Measurements from ENCODE around the gene GDI2.
"Not testable (repeated sequence)": the region's sequence is repeated elsewhere in the genome, so short reads cannot be mapped to it uniquely, and the experiment has no call there.

GDI2 gene

DNA sequence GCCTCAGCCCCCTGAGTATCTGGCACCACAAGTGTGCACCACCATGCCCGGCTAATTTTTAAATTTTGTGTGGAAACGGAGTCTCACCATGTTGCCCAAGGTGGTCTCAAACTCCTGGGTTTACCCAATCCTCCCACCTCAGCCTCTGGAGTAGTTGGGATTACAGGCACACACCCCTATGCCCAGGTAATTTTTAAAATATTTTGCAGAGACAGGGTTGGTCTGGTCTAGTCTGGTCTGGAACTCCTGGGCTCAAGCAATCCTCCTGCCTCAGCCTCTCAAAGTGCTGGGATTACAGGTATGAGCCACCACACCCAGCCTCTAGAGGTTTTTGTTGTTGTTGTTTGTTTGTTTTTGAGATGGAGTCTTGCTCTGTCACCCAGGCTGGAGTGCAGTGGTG lies 22.9 kb upstream of the GDI2 start:
- DNase-seq; H3K36me3 ChIP-seq (ENCODE audit: control insufficient read depth in 4 of 4, insufficient read depth in 4 of 4, low read length in 3 of 4); H3K4me3 ChIP-seq (ENCODE audit: control insufficient read depth in 1 of 7, extremely low read depth in 1 of 7, insufficient read depth in 4 of 7, low read depth in 2 of 7, low read length in 6 of 7); H3K27ac ChIP-seq (ENCODE audit: insufficient read depth in 1 of 2, low read depth in 1 of 2, low read length in 2 of 2, poor library complexity in 1 of 2, severe bottlenecking in 2 of 2); CTCF ChIA-PET; H3K27me3 ChIP-seq (replicated peaks in 2 of 5; ENCODE audit: control insufficient read depth in 4 of 5, insufficient read depth in 5 of 5, low read length in 4 of 5); H3K4me1 ChIP-seq (ENCODE audit: control extremely low read depth in 1 of 4, control insufficient read depth in 4 of 4, insufficient read depth in 4 of 4, low read length in 3 of 4); POLR2A ChIA-PET; H3K9me3 ChIP-seq (ENCODE audit: control extremely low read depth in 1 of 5, control insufficient read depth in 4 of 5, insufficient read depth in 2 of 5, low read depth in 1 of 5, low read length in 4 of 5): not testable (repeated sequence)
- WGBS (ENCODE audit: insufficient coverage): 100% methylated on average over 2 of the region's 2 CpGs

DNA sequence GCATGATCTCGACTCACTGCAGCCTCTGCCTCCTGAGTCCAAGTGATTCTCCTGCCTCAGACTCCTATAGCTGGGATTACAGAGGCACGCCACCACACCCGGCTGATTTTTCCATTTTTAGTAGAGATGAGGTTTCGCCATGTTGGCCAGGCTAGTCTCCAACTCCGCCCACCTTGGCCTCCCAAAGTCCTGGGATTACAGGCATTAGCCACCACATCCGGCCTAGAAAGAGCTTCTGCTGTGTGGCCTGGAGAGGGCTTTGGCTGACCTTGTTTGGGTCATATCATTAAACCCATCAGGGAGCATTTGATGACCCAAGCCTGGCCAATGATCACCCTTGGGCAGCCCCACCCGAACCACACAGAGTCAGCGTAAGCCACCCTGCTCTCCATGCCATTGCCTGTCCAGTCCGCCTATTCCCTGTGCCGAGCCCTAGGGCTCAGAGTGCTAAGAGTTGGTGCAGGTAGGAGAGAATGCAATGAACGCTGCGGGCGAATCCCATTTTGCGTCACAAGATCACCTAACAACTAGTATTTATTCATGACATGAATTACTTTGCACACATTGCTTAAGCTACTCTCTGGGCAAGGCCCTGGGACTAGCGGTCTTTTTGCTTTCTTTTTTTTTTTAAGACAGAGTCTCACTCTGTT lies 22.3 kb upstream of the GDI2 start:
- H3K36me3 ChIP-seq (ENCODE audit: control insufficient read depth in 4 of 4, insufficient read depth in 4 of 4, low read length in 3 of 4): no peaks in the 10 kb centered on the region
- H3K4me3 ChIP-seq (ENCODE audit: control insufficient read depth in 1 of 7, extremely low read depth in 1 of 7, insufficient read depth in 4 of 7, low read depth in 2 of 7, low read length in 6 of 7): no peak overlapping the region
- WGBS (ENCODE audit: insufficient coverage): 98% methylated on average over 13 of the region's 15 CpGs
- no peaks in the 10 kb centered on the region for H3K9me3 ChIP-seq (ENCODE audit: control extremely low read depth in 1 of 5, control insufficient read depth in 4 of 5, insufficient read depth in 2 of 5, low read depth in 1 of 5, low read length in 4 of 5)
- ChIA-PET CTCF (no interaction called here), POLR2A (no interaction called here)
- peaks cover 0 to 4% (median 0%) of the 10 kb centered on the region in 4 experiments for H3K4me1 ChIP-seq (ENCODE audit: control extremely low read depth in 1 of 4, control insufficient read depth in 4 of 4, insufficient read depth in 4 of 4, low read length in 3 of 4)
- no peak overlapping the region for H3K27ac ChIP-seq (ENCODE audit: insufficient read depth in 1 of 2, low read depth in 1 of 2, low read length in 2 of 2, poor library complexity in 1 of 2, severe bottlenecking in 2 of 2)
- no peak for DNase-seq
- H3K27me3 ChIP-seq (replicated peaks in 2 of 5; ENCODE audit: control insufficient read depth in 4 of 5, insufficient read depth in 5 of 5, low read length in 4 of 5): peaks cover 0 to 1% (median 0%) of the 10 kb centered on the region in 5 experiments

DNA sequence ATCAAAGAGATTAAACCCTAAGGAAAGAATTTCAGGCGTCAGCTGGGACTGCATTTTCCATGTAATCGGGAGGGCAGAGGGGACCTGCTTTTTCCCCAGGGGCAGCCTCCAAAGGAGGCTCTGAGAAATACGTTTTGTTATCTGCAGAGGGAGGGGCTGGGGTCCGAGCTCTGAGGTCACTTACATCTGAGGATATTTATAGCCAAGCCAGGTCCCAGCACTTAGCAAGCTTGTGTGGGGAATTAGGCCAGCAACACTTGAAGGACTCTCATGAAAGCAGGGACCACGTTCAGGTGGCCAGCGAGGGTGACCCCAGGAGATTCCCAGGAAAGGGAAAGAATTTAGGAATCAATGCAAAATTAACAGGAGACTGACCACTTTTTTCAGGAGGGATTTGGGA lies 20.6 kb upstream of the GDI2 start:
- ChIA-PET POLR2A (no interaction called here), CTCF (interaction anchor here (1.5 kb wide), 1 partner anchor 11 kb away, joined by 3 read pairs; no protein-coding TSS in a partner anchor)
- no peaks in the 10 kb centered on the region for H3K4me1 ChIP-seq (ENCODE audit: control extremely low read depth in 1 of 4, control insufficient read depth in 4 of 4, insufficient read depth in 4 of 4, low read length in 3 of 4)
- no peak for DNase-seq
- WGBS (ENCODE audit: insufficient coverage): 90% methylated on average over 6 of the region's 6 CpGs
- H3K27ac ChIP-seq (ENCODE audit: insufficient read depth in 1 of 2, low read depth in 1 of 2, low read length in 2 of 2, poor library complexity in 1 of 2, severe bottlenecking in 2 of 2): no peak overlapping the region
- H3K36me3 ChIP-seq (ENCODE audit: control insufficient read depth in 4 of 4, insufficient read depth in 4 of 4, low read length in 3 of 4): no peaks in the 10 kb centered on the region
- no peaks in the 10 kb centered on the region for H3K9me3 ChIP-seq (ENCODE audit: control extremely low read depth in 1 of 5, control insufficient read depth in 4 of 5, insufficient read depth in 2 of 5, low read depth in 1 of 5, low read length in 4 of 5)
- no peak overlapping the region for H3K4me3 ChIP-seq (ENCODE audit: control insufficient read depth in 1 of 7, extremely low read depth in 1 of 7, insufficient read depth in 4 of 7, low read depth in 2 of 7, low read length in 6 of 7)
- H3K27me3 ChIP-seq (replicated peaks in 2 of 5; ENCODE audit: control insufficient read depth in 4 of 5, insufficient read depth in 5 of 5, low read length in 4 of 5): peaks cover 0 to 1% (median 0%) of the 10 kb centered on the region in 5 experiments

DNA sequence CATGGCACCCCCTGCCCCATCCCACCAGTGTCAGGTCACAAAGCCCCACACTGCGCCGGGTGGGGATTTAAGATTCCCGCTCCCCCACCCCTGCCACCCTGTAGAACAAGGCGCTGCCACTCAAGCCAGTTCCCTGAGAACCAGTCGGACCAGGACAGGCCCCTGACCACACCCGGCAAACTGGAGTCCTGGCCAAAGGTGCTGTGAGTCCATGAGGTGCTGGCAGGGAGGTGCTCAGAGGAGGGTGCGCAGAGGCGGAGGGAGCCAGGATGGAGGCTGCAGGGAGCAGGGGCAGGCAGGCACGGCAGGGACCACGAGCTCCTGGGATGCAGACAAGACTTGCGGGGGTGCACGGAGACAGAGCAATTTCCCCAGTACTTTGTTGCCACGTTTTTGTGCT lies 19.7 kb upstream of the GDI2 start:
- H3K27ac ChIP-seq (ENCODE audit: insufficient read depth in 1 of 2, low read depth in 1 of 2, low read length in 2 of 2, poor library complexity in 1 of 2, severe bottlenecking in 2 of 2): no peak overlapping the region
- POLR2A ChIA-PET: no interaction called here
- no peaks in the 10 kb centered on the region for H3K4me1 ChIP-seq (ENCODE audit: control extremely low read depth in 1 of 4, control insufficient read depth in 4 of 4, insufficient read depth in 4 of 4, low read length in 3 of 4)
- H3K4me3 ChIP-seq (ENCODE audit: control insufficient read depth in 1 of 7, extremely low read depth in 1 of 7, insufficient read depth in 4 of 7, low read depth in 2 of 7, low read length in 6 of 7): no peak overlapping the region
- H3K9me3 ChIP-seq (ENCODE audit: control extremely low read depth in 1 of 5, control insufficient read depth in 4 of 5, insufficient read depth in 2 of 5, low read depth in 1 of 5, low read length in 4 of 5): no peaks in the 10 kb centered on the region
- CTCF ChIA-PET: interaction anchor here (1.5 kb wide), 1 partner anchor 10 kb away, joined by 3 read pairs; no protein-coding TSS in a partner anchor
- DNase-seq: no peak
- H3K27me3 ChIP-seq (replicated peaks in 2 of 5; ENCODE audit: control insufficient read depth in 4 of 5, insufficient read depth in 5 of 5, low read length in 4 of 5): peaks cover 0 to 1% (median 0%) of the 10 kb centered on the region in 5 experiments
- 88% methylated on average over 11 of the region's 13 CpGs for WGBS (ENCODE audit: insufficient coverage)
- no peaks in the 10 kb centered on the region for H3K36me3 ChIP-seq (ENCODE audit: control insufficient read depth in 4 of 4, insufficient read depth in 4 of 4, low read length in 3 of 4)

DNA sequence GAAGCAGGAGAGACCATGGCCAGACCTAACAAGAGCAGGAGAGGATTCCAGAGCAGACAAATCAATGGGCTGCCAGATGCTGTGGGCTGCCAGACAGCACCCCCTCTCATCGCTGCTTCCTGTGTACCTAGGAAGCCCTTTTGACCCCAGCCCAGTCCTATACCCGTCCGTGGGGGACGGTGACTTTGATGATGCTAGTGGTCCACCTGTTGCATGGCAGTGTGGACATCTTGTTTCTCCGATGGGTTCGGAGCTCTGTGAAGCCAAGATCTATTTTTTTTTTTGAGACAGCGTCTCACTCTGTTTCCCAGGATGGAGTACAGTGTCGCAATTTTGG lies 18.2 kb upstream of the GDI2 start:
- ChIA-PET POLR2A (no interaction called here), CTCF (interaction anchor here (1.0 kb wide), 1 partner anchor 57 kb away, joined by 3 read pairs; no protein-coding TSS in a partner anchor)
- DNase-seq: no peak
- Histone ChIP-seq H3K27me3 (replicated peaks in 2 of 5; ENCODE audit: control insufficient read depth in 4 of 5, insufficient read depth in 5 of 5, low read length in 4 of 5) (peaks cover 0 to 1% (median 0%) of the 10 kb centered on the region in 5 experiments), H3K4me1 (ENCODE audit: control extremely low read depth in 1 of 4, control insufficient read depth in 4 of 4, insufficient read depth in 4 of 4, low read length in 3 of 4) (no peaks in the 10 kb centered on the region), H3K9me3 (ENCODE audit: control extremely low read depth in 1 of 5, control insufficient read depth in 4 of 5, insufficient read depth in 2 of 5, low read depth in 1 of 5, low read length in 4 of 5) (no peaks in the 10 kb centered on the region), H3K36me3 (ENCODE audit: control insufficient read depth in 4 of 4, insufficient read depth in 4 of 4, low read length in 3 of 4) (no peaks in the 10 kb centered on the region), H3K27ac (ENCODE audit: insufficient read depth in 1 of 2, low read depth in 1 of 2, low read length in 2 of 2, poor library complexity in 1 of 2, severe bottlenecking in 2 of 2) (no peak overlapping the region), H3K4me3 (ENCODE audit: control insufficient read depth in 1 of 7, extremely low read depth in 1 of 7, insufficient read depth in 4 of 7, low read depth in 2 of 7, low read length in 6 of 7) (no peak overlapping the region)
- 95% methylated on average over 8 of the region's 8 CpGs for WGBS (ENCODE audit: insufficient coverage)

DNA sequence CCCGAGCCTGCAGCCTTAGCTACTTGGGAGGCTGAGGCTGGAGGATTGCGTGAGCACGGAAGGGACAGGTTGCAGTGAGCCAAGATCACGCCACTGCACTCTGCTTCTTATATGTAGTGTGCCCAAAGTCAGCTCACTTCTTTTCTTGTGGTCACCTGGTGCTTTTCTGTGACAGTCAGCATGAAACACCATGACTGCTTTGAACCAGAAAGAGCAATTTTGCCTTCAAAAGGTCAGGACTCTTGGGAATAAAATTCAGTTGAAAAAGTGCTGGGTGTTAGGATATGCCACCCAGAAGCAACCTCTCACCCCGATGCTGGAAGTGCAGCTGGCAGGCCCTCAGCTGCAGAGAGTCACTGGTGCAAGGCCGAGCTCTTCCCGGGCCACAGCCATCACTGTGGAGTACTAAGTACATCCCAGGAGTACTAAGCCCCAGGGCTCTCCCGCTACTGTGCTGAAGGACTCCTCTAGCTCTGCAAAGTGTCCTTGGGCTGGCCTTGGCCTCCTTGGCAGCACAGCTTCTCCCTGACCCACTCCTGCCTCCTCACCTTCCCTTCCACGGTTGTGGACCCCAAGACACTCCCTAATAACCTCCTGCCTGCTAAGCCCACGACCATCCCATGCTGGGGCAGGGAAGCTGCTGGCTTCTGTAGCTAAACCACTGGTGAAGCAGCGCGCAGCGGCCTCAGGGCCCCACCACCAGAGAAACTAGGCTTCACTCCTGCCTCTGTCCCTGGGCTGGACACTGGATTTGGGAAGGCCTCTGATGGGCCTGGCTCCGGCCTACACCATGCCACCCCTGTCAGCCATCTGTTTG lies 17.6 kb upstream of the GDI2 start:
- no peaks in the 10 kb centered on the region for H3K36me3 ChIP-seq (ENCODE audit: control insufficient read depth in 4 of 4, insufficient read depth in 4 of 4, low read length in 3 of 4)
- no peaks in the 10 kb centered on the region for H3K4me1 ChIP-seq (ENCODE audit: control extremely low read depth in 1 of 4, control insufficient read depth in 4 of 4, insufficient read depth in 4 of 4, low read length in 3 of 4)
- POLR2A ChIA-PET: interaction anchor here (1.1 kb wide), 1 partner anchor 17 kb away, joined by 4 read pairs; no protein-coding TSS in a partner anchor
- no peak for DNase-seq
- 93% methylated on average over 14 of the region's 14 CpGs for WGBS (ENCODE audit: insufficient coverage)
- H3K27ac ChIP-seq (ENCODE audit: insufficient read depth in 1 of 2, low read depth in 1 of 2, low read length in 2 of 2, poor library complexity in 1 of 2, severe bottlenecking in 2 of 2): no peak overlapping the region
- peaks cover 0 to 1% (median 0%) of the 10 kb centered on the region in 5 experiments for H3K27me3 ChIP-seq (replicated peaks in 2 of 5; ENCODE audit: control insufficient read depth in 4 of 5, insufficient read depth in 5 of 5, low read length in 4 of 5)
- no peak overlapping the region for H3K4me3 ChIP-seq (ENCODE audit: control insufficient read depth in 1 of 7, extremely low read depth in 1 of 7, insufficient read depth in 4 of 7, low read depth in 2 of 7, low read length in 6 of 7)
- CTCF ChIA-PET: interaction anchor here (0.8 to 1.0 kb wide), 2 partner anchors 57 to 164 kb away, joined by 3 read pairs; no protein-coding TSS in a partner anchor
- no peaks in the 10 kb centered on the region for H3K9me3 ChIP-seq (ENCODE audit: control extremely low read depth in 1 of 5, control insufficient read depth in 4 of 5, insufficient read depth in 2 of 5, low read depth in 1 of 5, low read length in 4 of 5)

DNA sequence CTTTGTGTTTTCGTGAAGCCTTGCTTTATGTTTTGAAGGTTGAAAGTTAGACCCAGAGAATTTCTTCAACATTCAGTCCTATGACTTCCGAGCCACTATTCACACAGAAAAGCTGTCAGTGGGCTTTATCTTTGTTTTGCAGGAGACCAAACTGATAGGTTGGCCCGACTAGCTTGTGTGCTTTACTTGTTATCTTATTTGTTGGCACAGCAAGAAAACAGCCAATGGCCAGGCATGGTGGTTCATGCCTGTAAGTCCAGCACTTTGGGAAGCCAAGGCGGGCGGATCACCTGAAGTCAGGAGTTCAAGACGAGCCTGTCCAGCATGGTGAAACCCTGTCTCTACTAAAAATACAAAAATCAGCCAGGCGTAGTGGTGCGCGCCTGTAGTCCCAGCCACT lies 16.0 kb upstream of the GDI2 start:
- peaks cover 0 to 1% (median 0%) of the 10 kb centered on the region in 5 experiments for H3K27me3 ChIP-seq (replicated peaks in 2 of 5; ENCODE audit: control insufficient read depth in 4 of 5, insufficient read depth in 5 of 5, low read length in 4 of 5)
- no peak overlapping the region for H3K4me3 ChIP-seq (ENCODE audit: control insufficient read depth in 1 of 7, extremely low read depth in 1 of 7, insufficient read depth in 4 of 7, low read depth in 2 of 7, low read length in 6 of 7)
- 76% methylated on average over 4 of the region's 9 CpGs for WGBS (ENCODE audit: insufficient coverage)
- H3K9me3 ChIP-seq (ENCODE audit: control extremely low read depth in 1 of 5, control insufficient read depth in 4 of 5, insufficient read depth in 2 of 5, low read depth in 1 of 5, low read length in 4 of 5): no peaks in the 10 kb centered on the region
- POLR2A ChIA-PET: no interaction called here
- no peak overlapping the region for H3K27ac ChIP-seq (ENCODE audit: insufficient read depth in 1 of 2, low read depth in 1 of 2, low read length in 2 of 2, poor library complexity in 1 of 2, severe bottlenecking in 2 of 2)
- peak in 1 of 3 donors; percentile 28 for DNase-seq
- CTCF ChIA-PET: no interaction called here
- H3K4me1 ChIP-seq (ENCODE audit: control extremely low read depth in 1 of 4, control insufficient read depth in 4 of 4, insufficient read depth in 4 of 4, low read length in 3 of 4): no peaks in the 10 kb centered on the region
- H3K36me3 ChIP-seq (ENCODE audit: control insufficient read depth in 4 of 4, insufficient read depth in 4 of 4, low read length in 3 of 4): no peaks in the 10 kb centered on the region
